HG03135 (cell line): ENCODE measurements around the gene PLPP4.

Experiments
- ATAC-seq: cut with Tn5 transposase; IDR thresholded peaks from one replicate; pipeline ENCODE4 v1.9.1; 2021; ENCODE audit warnings: mild to moderate bottlenecking, moderate library complexity; ENCODE audit not compliant: unreplicated experiment

PLPP4 gene

DNA sequence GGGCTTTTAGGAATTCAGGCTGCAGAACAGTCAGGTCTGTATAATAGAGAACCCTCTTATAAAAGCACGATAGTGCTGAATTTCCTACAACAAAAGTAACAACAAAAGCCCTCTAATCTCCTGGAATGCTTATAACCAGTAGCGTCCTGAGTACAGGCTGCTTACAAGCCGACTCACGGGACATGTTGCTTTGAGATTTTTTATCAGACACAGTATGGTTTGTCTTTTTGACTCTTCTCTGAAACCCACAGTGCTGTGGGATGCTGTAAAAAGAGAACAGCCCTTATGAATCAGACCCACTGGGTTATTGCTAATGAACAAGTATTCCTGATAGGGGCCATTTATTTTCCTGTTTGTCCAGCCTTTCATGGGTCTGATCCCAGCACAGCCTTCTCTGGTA, 59.4 kb downstream of the PLPP4 start:
- no peak for ATAC-seq

GRCh38 chr10:120517196-120517595, 60.2 kb downstream of the PLPP4 start:
- ATAC-seq = no peak

- ATAC-seq = no peak
Observed at GRCh38 chr10:120517881-120518484, 61.0 kb downstream of the PLPP4 start.

GRCh38 chr10:120521880-120522279, 64.9 kb downstream of the PLPP4 start:
- ATAC-seq = no peak

GRCh38 chr10:120527691-120528090, 70.7 kb downstream of the PLPP4 start:
- ATAC-seq = no peak

DNA sequence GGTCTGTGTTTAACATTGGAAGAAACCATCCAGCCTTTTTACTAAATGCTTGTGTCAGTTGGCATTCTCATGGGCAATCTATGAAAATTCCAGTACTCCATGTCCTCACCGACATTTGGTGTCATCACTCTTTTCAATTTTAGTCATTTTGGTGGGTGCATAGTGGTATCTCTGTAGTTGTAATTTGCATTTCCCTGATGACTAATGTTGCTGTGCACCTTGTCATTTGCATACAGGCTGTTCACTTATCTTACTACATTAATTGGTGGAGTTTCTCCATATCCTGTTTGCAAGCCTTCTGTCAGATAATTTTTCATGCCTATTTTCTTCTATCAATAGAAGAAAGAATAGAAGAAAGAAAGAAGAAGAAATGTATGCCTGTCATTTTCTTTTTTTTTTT, 73.7 kb downstream of the PLPP4 start:
- ATAC-seq = no peak

DNA sequence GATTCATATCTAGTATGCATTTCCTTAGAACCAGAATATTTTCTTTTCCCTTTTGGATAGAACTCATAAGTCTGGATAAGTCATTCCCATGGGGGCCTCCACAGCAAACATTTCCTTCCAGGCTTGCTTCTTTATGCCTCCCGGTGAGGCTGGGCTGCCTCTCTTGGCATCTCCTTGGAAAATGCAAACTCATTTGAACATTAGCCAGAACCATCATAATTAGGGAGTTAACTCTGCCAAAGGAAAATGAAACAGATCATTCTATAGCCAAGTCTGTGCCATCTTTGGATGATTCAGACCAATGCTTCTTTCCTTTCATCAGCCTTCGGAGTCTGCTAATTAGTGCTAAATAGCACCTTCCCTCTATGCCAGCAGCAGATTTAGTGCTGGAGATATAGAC, 81.1 kb downstream of the PLPP4 start:
- no peak for ATAC-seq

GRCh38 chr10:120539076-120539475, 82.0 kb downstream of the PLPP4 start:
- ATAC-seq = no peak

- ATAC-seq = no peak
Observed at GRCh38 chr10:120540486-120540885, 83.5 kb downstream of the PLPP4 start.

- ATAC-seq = no peak
Observed at GRCh38 chr10:120541984-120542383, 85.0 kb downstream of the PLPP4 start.

DNA sequence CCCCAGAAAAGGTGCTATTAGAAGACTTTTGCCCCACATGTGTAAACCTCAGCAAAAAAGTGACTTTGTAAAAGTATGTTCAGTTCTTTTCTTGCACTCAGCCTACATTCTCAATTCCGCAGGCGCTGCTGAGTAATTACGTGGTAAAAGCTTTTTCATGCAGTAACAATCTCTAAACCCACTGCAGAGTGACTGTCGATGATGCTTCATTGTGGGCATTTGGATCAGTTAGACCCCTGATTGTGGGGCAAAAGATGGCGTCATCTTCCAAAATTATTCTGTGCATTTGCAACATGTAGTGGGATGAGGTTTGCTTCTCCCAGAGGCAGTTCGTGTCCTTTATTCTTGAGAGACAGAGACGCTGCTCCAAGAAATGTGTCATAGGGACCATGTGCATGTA, 85.6 kb downstream of the PLPP4 start:
- no peak for ATAC-seq

- no peak for ATAC-seq
Observed at GRCh38 chr10:120543291-120543690, 86.3 kb downstream of the PLPP4 start.

DNA sequence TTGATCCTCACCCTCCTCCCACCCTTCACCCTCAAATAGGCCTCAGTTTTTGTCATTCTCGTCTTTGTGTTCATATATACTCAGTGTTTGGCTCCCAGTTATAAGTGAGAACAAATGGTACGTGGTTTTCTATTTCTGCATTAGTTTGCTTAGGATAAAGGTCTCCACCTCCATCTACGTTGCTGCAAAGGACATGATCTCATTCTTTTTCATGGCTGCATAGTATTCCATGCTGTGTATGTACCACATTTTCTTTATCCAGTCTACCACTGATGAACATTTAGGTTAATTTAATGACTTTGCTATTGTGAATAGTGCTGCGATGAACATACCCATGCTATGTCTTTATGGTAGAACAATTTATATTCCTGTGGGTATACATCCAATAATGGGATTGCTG, 91.2 kb downstream of the PLPP4 start:
- no peak for ATAC-seq

DNA sequence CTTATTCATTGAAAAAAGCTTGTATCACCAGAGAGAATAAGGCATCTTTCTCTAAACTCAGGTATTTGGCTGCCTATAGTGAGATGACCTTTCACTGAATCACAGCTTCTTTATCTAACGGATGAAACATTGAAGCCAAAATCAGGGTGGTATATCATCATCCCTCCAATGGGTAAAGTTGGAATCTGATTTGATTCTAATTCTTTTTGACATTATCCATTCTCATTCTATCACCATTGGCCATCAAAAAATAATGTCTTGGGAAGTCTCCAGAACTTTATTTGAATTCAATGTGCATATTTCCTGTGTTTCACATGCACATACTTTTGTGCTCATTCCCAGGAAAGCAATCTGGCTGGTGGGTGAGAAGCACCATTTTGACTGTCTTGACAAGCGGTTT, 95.2 kb downstream of the PLPP4 start:
- ATAC-seq = no peak

DNA sequence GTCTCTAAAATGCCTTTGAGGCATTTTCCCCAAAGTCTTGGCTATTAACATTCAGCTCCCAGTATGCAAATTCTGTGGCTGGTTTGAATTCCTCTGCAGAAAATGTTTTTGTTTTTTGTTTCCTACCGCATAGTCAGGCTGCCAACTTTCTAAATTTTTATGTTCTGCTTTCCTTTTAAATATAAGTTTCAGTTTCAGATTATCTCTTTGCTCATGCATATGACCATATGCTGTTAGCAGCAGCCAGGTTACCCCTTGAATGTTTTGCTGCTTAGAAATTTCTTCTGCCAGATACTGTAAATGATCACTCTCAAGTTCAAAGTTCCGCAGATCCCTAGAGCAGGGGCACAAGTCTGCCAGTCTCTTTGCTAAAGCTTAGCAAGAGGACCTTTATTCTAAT, 96.9 kb downstream of the PLPP4 start:
- ATAC-seq = no peak

DNA sequence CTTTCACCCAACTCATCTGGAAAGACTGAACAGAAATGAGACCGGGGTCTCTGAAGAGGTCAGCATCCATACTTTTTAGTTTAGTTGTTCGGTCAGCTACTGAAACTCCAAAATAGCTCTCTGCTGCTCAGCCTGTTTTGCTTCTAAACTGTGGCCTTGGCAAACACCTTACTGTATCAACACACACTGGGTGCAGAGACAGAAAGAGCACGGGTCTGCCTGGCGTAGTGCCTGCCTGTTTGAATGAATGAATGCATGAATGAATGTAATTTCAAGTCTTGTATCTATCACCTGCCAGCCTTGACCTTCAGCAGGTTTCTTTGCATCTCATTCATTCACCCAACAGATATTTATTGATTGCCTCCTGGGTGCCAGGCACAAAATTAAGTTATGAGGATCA, 98.4 kb downstream of the PLPP4 start:
- ATAC-seq = no peak

DNA sequence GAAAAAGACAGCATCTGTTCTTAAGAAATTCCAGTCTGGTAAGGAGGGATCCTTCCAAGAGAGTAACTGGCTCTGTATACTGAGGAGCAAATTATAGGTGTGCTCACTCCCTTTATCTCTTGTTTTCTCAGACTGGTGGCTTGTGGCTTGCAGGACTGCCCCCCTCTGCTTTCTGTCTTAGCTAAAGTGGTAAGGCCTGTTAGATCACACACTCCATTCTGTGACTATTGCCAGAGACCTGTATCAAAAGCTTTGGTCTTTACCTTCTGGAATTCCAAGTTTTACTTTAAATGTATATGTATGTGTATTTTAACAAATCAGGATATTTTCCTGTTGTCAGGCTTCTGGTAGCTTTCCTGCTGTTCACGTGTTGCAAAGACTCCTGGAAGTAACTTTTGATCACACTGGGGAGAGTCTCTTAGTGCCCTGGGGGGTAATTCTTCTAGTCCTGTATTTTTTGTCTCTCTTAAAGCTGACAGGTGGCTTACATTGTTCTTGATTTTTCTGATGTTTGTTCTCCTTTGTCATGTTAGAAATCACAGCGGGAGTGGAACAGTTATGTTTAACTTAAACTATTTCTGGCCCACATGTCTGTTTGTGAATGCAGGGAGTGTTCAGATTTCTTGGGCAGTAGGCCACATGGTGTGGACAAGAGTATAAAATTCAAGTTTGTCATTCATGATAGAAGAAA, 99.0 kb downstream of the PLPP4 start:
- no peak for ATAC-seq

- no peak for ATAC-seq
Observed at GRCh38 chr10:120557311-120557710, 100.3 kb downstream of the PLPP4 start.

DNA sequence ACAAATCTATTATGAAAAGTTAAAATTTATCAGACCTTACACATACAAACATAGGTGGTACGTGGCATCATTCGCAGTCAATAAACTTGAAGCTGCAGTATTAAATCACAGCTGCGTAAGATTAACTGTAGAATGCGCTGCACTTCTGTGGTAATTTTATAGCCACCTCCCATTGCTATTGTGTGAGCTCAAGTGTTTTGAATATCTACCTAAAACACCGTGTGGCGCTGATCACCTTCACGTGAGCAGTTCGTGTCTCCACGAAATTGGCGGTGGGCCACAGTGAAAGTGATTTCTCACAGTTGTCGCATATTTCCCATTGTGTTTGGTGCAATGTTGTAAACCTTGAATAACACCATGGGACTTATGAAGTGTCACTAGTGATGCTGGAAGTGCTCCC, 102.8 kb downstream of the PLPP4 start:
- no peak for ATAC-seq

- ATAC-seq = no peak
Observed at GRCh38 chr10:120562956-120563355, 105.9 kb downstream of the PLPP4 start.

- no peak for ATAC-seq
Observed at GRCh38 chr10:120570418-120570817, 113.4 kb downstream of the PLPP4 start.

DNA sequence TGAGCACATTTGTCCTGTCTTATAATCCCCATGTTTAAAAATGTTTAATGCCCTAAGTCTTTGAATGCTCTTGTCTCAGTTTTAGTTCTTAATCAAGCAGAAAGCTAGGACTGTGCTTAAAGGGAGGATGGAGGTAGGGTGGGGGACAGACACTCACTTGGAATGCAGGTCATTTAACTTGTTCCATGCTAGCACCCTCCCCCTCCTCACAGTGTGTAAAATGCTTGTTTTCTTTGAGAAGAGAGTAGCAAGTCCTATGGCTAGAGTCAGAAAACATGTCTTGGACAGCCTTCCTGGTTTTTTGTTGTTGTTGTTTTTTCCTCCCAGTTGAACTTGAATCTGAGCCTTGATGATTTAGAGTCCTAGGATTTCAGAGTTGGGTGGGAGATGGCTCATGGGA, 114.2 kb downstream of the PLPP4 start:
- no peak for ATAC-seq

DNA sequence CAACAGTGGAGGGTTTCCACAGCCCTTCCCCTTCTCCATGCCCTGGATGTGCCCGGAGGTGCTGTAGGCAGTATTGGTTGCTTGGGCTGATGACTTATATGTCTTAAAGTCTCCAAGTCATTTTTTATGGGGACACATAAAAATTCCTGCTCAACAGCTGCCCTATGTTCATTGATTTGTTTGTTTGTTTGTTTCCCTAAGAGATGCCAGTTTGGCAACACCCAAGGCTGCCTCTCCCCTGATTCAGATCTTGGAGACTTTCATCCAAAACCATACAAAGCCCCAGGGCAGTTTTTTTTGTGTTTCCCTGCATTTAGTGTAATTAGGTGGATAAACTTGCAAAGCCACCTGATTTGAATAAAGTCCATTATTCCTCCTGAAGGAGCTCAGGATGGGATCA, 115.3 kb downstream of the PLPP4 start:
- no peak for ATAC-seq
